Liver (tissue), 9 donors: ENCODE measurements around the gene ZNF543. TPM values are rescaled to one million over a fixed set of nuclear protein-coding genes. Genes with fewer than 3 reads are reported as not detected.

ENCODE experiments used
- DNase-seq: peaks from one replicate; pipeline ENCODE4 v3.0.0-alpha.2; 2017; ENCODE audit warnings: low spot score
- H3K27ac ChIP-seq, 2 donors: one replicate each; pipeline ENCODE4 v1.7.0; 2013; ENCODE audit warnings: inconsistent platforms in 2 of 2, low read length in 2 of 2, control low read depth in 1 of 2, low read depth in 1 of 2, mild to moderate bottlenecking in 1 of 2
- H3K27me3 ChIP-seq, 4 donors: one replicate each; pipeline versions ENCODE4 v1.6.1 to v1.7.0; 2013; ENCODE audit warnings: low read length in 3 of 4, inconsistent platforms in 1 of 4, mild to moderate bottlenecking in 1 of 4, moderate library complexity in 1 of 4; ENCODE audit not compliant: control insufficient read depth in 4 of 4, insufficient read depth in 4 of 4
- H3K36me3 ChIP-seq, 4 donors: one replicate each; pipeline versions ENCODE4 v1.6.1 to v1.7.0; 2013; ENCODE audit warnings: low read length in 3 of 4, mild to moderate bottlenecking in 3 of 4, low read depth in 1 of 4, moderate library complexity in 1 of 4; ENCODE audit not compliant: control insufficient read depth in 4 of 4, insufficient read depth in 3 of 4
- H3K4me1 ChIP-seq, 4 donors: one replicate each; pipeline versions ENCODE4 v1.6.1 to v1.7.0; 2013; ENCODE audit warnings: low read length in 3 of 4, mild to moderate bottlenecking in 3 of 4, moderate library complexity in 1 of 4; ENCODE audit not compliant: control insufficient read depth in 4 of 4, insufficient read depth in 4 of 4
- H3K4me3 ChIP-seq, 3 donors: one replicate each; pipeline versions ENCODE4 v1.6.1 to v1.7.0; 2013; ENCODE audit warnings: low read length in 3 of 3, control low read depth in 1 of 3, low read depth in 1 of 3, mild to moderate bottlenecking in 1 of 3
- H3K9ac ChIP-seq, 2 donors: one replicate each; pipeline ENCODE4 v1.7.0; 2013; ENCODE audit warnings: low read length in 2 of 2, mild to moderate bottlenecking in 2 of 2, moderate library complexity in 2 of 2, control low read depth in 1 of 2, low read depth in 1 of 2
- H3K9me3 ChIP-seq, 4 donors: one replicate each; pipeline versions ENCODE4 v1.6.1 to v1.7.0; 2013; ENCODE audit warnings: low read length in 3 of 4; ENCODE audit not compliant: control insufficient read depth in 4 of 4
- ATF3 ChIP-seq: IDR thresholded peaks from 2 replicates; pipeline ENCODE4 v1.6.1; 2016; ENCODE audit warnings: antibody characterized with exemption
- EGR1 ChIP-seq, 2 donors: IDR thresholded peaks; 2 replicates each; pipeline ENCODE4 v1.6.1; 2016 to 2018; ENCODE audit warnings: antibody characterized with exemption in 2 of 2, low read depth in 2 of 2
- FOXA1 ChIP-seq: IDR thresholded peaks from 2 replicates; pipeline ENCODE4 v1.6.1; 2016; ENCODE audit warnings: antibody characterized with exemption
- FOXA2 ChIP-seq: IDR thresholded peaks from 2 replicates; pipeline ENCODE4 v1.6.1; 2016; ENCODE audit warnings: antibody characterized with exemption
- HNF4A ChIP-seq, 2 donors: conservative IDR thresholded peaks; 2 replicates each; pipeline ENCODE4 v1.6.1; 2016; ENCODE audit warnings: antibody characterized with exemption in 2 of 2, mild to moderate bottlenecking in 2 of 2
- HNF4G ChIP-seq: IDR thresholded peaks from 2 replicates; pipeline ENCODE4 v1.6.1; 2016; ENCODE audit warnings: antibody characterized with exemption
- JUND ChIP-seq, 2 donors: IDR thresholded peaks; 2 replicates each; pipeline ENCODE4 v1.6.1; 2016; ENCODE audit warnings: antibody characterized with exemption in 2 of 2
- MAX ChIP-seq: IDR thresholded peaks from 2 replicates; pipeline ENCODE4 v1.6.1; 2016; ENCODE audit warnings: antibody characterized with exemption
- NR2F2 ChIP-seq: IDR thresholded peaks from 2 replicates; pipeline ENCODE4 v1.6.1; 2016; ENCODE audit warnings: antibody characterized with exemption
- SP1 ChIP-seq: IDR thresholded peaks from 2 replicates; pipeline ENCODE4 v1.6.1; 2018; ENCODE audit warnings: antibody characterized with exemption, mild to moderate bottlenecking
- TAF1 ChIP-seq: conservative IDR thresholded peaks from 2 replicates; pipeline ENCODE4 v1.6.1; 2016; ENCODE audit warnings: antibody characterized with exemption, mild to moderate bottlenecking
- YY1 ChIP-seq: IDR thresholded peaks from 2 replicates; pipeline ENCODE4 v1.6.1; 2016; ENCODE audit warnings: antibody characterized with exemption, mild to moderate bottlenecking
- WGBS: extraction: QIAGEN DNeasy Blood & Tissue Kit; methylation state at CpG from one replicate; pipeline ENCODE4 v1.1.7; 2013; 5-methylcytosine and 5-hydroxymethylcytosine counted together
- polyA plus RNA-seq, 2 donors: library from polyadenylated mRNA; stranded (reverse) in 1 of 2; unstranded in 1 of 2; fragments of 200-250 nt in 1 of 2; fragments of >200 nt in 1 of 2; fragmentation: Nextera tagmentation in 1 of 2; extraction: Ambion mirVana in 1 of 2; gene quantifications; one replicate each; pipeline versions ENCODE4 v1.2.1 to v1.2.3, GENCODE V29; 2013 to 2015
- total RNA-seq, 2 donors: library from RNA; depleted of rRNA; stranded (reverse); fragments of >200 nt; gene quantifications; one replicate each; pipeline ENCODE4 v1.2.3, GENCODE V29; 2014
- TF ChIP-seq, protein P1 (sequence below): IDR thresholded peaks from 2 replicates; pipeline ENCODE4 v1.6.1; 2016; ENCODE audit warnings: antibody characterized with exemption, mild to moderate bottlenecking
- TF ChIP-seq, protein P2 (sequence below): fragments of 150-350 bp; IDR thresholded peaks from 2 replicates; pipeline ENCODE4 v1.5.1; 2017; ENCODE audit warnings: improper control_type of control experiment, low read depth, low read length; ENCODE audit not compliant: missing input control
- TF ChIP-seq, protein P3 (sequence below): IDR thresholded peaks from 2 replicates; pipeline ENCODE4 v1.6.1; 2016; ENCODE audit warnings: antibody characterized with exemption
- donor health status: healthy.
- donor health status: healthy.
- donor health status: healthy.
- donor health status: healthy.
- donor health status: healthy.

Gene ZNF543
- total and polyA plus RNA-seq, 4 donors, result 0.38 to 8.4 (median 2.2) TPM

DNA sequence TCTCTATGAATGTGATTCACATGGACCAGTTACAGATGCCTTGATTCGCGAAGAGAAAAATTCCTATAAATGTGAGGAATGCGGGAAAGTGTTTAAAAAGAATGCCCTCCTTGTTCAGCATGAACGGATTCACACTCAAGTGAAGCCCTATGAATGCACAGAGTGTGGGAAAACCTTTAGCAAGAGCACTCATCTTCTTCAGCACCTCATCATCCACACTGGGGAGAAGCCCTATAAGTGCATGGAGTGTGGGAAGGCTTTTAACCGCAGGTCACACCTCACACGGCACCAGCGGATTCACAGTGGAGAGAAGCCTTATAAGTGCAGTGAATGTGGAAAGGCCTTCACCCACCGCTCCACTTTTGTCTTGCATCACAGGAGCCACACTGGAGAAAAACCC is 7.7 kb downstream of the ZNF543 start (continued):
- TF ChIP-seq, protein P1, sequence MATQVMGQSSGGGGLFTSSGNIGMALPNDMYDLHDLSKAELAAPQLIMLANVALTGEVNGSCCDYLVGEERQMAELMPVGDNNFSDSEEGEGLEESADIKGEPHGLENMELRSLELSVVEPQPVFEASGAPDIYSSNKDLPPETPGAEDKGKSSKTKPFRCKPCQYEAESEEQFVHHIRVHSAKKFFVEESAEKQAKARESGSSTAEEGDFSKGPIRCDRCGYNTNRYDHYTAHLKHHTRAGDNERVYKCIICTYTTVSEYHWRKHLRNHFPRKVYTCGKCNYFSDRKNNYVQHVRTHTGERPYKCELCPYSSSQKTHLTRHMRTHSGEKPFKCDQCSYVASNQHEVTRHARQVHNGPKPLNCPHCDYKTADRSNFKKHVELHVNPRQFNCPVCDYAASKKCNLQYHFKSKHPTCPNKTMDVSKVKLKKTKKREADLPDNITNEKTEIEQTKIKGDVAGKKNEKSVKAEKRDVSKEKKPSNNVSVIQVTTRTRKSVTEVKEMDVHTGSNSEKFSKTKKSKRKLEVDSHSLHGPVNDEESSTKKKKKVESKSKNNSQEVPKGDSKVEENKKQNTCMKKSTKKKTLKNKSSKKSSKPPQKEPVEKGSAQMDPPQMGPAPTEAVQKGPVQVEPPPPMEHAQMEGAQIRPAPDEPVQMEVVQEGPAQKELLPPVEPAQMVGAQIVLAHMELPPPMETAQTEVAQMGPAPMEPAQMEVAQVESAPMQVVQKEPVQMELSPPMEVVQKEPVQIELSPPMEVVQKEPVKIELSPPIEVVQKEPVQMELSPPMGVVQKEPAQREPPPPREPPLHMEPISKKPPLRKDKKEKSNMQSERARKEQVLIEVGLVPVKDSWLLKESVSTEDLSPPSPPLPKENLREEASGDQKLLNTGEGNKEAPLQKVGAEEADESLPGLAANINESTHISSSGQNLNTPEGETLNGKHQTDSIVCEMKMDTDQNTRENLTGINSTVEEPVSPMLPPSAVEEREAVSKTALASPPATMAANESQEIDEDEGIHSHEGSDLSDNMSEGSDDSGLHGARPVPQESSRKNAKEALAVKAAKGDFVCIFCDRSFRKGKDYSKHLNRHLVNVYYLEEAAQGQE, result no peak
- TF ChIP-seq HNF4G (no peak), JUND (IDR thresholded peaks at IDR 0.05) (no peak), FOXA2 (no peak)

DNA sequence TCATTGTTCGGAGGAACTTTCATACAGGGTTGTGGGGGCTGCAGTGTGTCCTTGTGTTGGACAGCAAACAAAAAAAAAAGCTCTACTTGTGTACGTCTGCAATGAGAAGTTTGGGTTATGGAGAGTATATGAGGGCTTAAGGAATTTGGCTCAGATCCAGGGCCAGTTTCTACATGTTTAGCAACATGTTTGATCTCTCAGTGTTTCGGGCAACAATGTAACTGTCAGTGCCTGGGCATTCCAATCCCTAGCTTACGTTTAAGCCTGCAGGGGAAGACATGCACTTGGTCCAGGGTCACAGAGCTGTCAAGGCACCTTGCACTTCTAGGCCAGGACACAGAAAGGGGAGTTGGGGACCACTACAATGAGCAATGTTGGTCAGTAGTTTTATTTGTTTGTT is 13.9 kb downstream of the ZNF543 start:
- no peak for TF ChIP-seq SP1
- TF ChIP-seq EGR1 (IDR thresholded peaks at IDR 0.05; ENCODE audit: low read depth in 2 of 2), result no peak
- no peak for TF ChIP-seq FOXA2
- TF ChIP-seq HNF4G, result no peak
- H3K36me3 ChIP-seq, result peaks cover 1 to 4% (median 2%) of the 10 kb centered on the region in 4 donors
- no peaks in the 10 kb centered on the region for H3K4me1 ChIP-seq
- H3K27ac ChIP-seq, result no peak overlapping the region
- no peak for DNase-seq
- no peaks in the 10 kb centered on the region for H3K27me3 ChIP-seq
- H3K9me3 ChIP-seq, result peaks cover under 1 to 18% (median 6%) of the 10 kb centered on the region in 4 donors
- WGBS, result 91% methylated on average over 4 of the region's 4 CpGs
- H3K4me3 ChIP-seq, result peak overlapping the region in 2 of 3 donors; percentile 12 to 46
- H3K9ac ChIP-seq, result no peak overlapping the region

DNA sequence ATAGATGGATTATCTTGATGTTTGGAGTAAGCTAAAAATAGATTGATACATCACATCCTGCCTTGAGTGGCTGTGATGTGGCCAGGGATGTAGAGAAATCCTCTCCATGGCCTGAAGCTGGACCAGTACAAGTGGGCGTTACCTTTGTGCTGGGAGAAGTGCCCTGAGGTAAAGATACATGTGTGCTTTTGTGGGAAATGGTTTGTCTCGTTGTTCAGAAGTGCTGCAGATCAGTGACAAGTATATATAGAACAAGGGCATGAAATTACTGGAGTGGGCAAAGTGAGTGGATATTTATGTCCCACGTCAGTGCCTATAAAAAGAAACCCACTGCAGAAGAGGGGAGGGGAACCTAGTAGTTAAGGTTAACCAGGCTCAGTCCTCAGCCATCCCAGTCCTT is 18.6 kb downstream of the ZNF543 start:
- Histone ChIP-seq H3K27ac (no peak overlapping the region), H3K4me3 (no peak overlapping the region), H3K27me3 (no peaks in the 10 kb centered on the region), H3K4me1 (no peaks in the 10 kb centered on the region), H3K9me3 (peaks cover 0 to 12% (median 4%) of the 10 kb centered on the region in 4 donors), H3K9ac (no peak overlapping the region), H3K36me3 (no peaks in the 10 kb centered on the region)
- DNase-seq, result no peak
- 66% methylated on average over 3 of the region's 3 CpGs for WGBS
- TF ChIP-seq HNF4A (conservative IDR thresholded peaks at IDR 0.05), result no peak
- no peak for TF ChIP-seq ATF3

DNA sequence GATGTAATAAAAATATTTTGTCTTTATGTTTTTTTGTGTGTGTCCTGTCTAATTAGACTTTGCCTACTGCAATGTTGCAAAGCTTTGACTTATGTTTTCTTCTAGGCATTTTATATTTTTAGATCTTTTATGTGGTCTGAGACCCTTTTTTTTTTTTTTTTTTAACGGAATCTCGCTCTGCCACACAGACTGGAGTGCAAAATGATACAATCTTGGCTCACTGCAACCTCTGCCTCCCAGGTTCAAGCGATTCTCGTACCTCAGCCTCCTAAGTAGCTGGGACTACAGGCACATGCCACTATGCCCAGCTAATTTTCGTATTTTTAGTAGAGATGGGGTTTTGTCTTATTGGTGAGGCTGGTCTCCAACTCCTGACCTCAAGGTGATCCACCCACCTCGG is 22.3 kb downstream of the ZNF543 start:
- Histone ChIP-seq H3K27me3 (peaks cover 0 to 3% (median 0%) of the 10 kb centered on the region in 4 donors), H3K36me3 (no peaks in the 10 kb centered on the region), H3K9me3 (peaks cover 0 to 10% (median 5%) of the 10 kb centered on the region in 4 donors), H3K4me1 (no peaks in the 10 kb centered on the region), H3K4me3 (no peak overlapping the region), H3K27ac (no peak overlapping the region), H3K9ac (no peak overlapping the region)
- WGBS, result 70% methylated on average over 6 of the region's 6 CpGs
- TF ChIP-seq, protein P2, sequence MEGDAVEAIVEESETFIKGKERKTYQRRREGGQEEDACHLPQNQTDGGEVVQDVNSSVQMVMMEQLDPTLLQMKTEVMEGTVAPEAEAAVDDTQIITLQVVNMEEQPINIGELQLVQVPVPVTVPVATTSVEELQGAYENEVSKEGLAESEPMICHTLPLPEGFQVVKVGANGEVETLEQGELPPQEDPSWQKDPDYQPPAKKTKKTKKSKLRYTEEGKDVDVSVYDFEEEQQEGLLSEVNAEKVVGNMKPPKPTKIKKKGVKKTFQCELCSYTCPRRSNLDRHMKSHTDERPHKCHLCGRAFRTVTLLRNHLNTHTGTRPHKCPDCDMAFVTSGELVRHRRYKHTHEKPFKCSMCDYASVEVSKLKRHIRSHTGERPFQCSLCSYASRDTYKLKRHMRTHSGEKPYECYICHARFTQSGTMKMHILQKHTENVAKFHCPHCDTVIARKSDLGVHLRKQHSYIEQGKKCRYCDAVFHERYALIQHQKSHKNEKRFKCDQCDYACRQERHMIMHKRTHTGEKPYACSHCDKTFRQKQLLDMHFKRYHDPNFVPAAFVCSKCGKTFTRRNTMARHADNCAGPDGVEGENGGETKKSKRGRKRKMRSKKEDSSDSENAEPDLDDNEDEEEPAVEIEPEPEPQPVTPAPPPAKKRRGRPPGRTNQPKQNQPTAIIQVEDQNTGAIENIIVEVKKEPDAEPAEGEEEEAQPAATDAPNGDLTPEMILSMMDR, result no peak
- TF ChIP-seq MAX, result no peak
- TF ChIP-seq, protein P1, result no peak
- TF ChIP-seq FOXA1, result no peak
- TF ChIP-seq NR2F2, result no peak
- no peak for TF ChIP-seq YY1
- TF ChIP-seq HNF4A (conservative IDR thresholded peaks at IDR 0.05), result no peak
- TF ChIP-seq, protein P3, sequence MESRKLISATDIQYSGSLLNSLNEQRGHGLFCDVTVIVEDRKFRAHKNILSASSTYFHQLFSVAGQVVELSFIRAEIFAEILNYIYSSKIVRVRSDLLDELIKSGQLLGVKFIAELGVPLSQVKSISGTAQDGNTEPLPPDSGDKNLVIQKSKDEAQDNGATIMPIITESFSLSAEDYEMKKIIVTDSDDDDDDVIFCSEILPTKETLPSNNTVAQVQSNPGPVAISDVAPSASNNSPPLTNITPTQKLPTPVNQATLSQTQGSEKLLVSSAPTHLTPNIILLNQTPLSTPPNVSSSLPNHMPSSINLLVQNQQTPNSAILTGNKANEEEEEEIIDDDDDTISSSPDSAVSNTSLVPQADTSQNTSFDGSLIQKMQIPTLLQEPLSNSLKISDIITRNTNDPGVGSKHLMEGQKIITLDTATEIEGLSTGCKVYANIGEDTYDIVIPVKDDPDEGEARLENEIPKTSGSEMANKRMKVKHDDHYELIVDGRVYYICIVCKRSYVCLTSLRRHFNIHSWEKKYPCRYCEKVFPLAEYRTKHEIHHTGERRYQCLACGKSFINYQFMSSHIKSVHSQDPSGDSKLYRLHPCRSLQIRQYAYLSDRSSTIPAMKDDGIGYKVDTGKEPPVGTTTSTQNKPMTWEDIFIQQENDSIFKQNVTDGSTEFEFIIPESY, result no peak
- no peak for TF ChIP-seq SP1
- no peak for TF ChIP-seq TAF1
- DNase-seq, result no peak
